HG03025 (cell line): ENCODE data around the gene MRTFA.

Experiments used
- ATAC-seq: cut with Tn5 transposase; IDR thresholded peaks from one replicate; pipeline ENCODE4 v1.9.1; 2021; ENCODE audit warnings: mild to moderate bottlenecking, moderate library complexity; ENCODE audit not compliant: unreplicated experiment, low FRiP score

The MRTFA gene

DNA sequence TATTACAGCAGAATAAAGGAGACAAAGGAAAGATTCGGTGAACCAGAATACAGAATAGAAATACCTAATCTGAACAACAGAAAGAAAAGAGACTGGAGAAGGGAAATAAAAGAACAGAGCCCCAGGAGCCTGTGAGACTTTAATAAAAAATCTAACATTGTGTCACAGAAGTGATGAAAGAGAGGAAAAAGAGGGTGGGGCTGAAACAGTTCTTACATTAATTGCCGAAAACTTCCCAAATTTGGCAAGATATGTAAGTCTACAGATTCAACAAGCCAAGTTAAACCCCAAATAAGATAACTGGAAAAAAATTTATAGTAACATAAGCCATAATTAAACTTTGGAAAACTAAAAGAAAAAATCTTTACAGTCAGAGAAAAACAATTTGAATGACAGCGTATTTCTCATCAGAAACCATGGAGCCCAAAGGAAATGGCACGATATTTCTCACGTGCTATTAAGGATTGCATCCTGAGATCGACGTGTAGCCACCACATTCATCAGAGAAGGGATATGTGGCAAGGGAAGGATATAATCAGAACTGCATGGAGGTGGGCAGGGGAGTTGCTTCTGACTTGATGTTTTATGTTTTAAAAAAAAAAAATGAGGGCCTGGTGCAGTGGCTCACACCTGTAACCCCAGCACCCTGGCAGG is 192.2 kb downstream of the MRTFA start:
- ATAC-seq = no peak

DNA sequence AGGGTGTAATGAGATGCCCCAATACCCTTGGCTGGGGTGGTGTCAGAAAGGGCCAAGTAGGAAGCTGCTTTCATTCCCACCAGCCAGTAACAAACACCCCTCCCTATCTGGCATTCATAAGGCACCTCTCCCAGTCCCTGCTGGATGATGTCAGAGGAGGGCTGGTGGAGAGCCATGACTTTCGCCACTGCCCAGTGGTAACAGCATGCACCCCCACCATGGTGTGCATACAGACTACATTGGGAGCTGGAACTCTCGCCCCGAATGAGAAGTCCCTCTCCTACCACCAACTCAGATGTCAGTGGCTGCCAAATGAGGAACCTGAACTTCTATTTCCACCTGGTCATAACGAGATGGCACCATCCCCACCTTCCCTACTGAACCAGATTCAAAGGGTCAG is 192.8 kb downstream of the MRTFA start:
- no peak for ATAC-seq

DNA sequence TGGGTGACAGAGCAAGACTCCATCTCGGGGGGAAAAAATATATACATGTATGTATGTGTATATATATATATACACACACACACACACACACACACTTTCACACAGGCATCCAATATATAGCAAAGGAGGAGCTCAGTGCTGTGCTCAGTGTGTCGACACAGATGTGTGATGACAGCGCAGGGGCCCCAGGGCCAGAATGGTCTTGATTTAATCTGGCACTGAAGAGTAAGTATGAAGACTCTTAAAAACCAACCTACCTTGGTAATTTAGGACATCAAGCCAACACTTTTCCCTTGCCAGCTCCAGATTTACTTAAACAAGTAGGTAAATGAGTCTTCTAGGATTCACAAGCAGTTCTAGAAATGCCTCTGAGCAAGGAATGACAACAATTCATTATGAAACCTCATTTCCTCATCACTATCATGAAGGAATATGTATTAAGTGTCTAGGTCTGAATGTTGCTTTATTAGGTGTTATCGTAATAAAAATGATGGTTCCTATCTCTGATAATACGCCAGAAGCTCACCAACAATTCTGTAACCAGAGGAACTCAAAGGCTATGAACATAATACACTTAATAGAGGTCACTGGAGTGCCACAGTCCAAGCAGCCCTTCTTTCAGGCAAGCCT is 194.6 kb downstream of the MRTFA start:
- ATAC-seq = no peak

DNA sequence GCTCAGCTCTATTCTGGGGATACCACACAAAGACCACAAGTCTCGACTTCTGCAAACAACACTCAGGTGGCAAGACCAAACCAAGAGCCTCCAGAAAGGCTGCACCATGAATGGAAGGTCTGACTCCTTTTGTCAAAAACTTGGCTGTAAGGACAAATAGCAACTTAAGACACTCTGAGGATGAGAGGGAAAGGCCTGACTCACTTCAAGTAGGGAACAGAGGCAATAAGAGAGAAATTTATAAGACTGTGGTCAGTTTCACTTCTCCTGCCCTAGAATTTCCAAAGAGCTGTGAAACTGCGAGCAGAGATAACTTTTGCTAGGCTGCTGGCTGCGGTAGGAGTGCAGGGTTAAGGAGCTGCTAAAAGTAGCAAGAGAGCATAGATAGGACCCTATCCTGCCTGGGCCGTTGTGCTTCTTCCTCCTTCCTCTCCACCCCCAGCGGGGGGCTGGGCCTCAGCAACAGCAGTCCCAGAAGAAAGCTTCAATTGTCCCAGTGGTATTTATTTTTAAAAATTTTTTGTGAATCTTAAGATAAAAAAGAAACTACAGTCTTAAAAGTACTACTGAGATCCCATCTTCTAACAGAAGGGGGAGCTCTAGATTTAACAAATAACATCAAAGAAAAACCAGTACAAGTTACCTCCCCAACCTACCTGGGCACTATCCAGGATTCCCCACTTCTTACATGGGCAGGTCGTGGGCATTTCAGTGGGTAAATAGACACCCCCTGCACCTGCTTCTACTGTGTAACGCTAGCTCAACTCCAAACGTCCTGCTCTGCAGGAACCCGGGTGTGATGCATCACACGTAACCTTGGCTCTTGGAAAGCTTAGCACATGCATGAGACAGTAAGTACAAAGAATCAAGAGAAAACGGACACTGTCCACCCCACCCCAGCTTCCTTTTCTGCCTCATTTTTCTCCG is 199.8 kb downstream of the MRTFA start:
- peak; percentile 64 for ATAC-seq

DNA sequence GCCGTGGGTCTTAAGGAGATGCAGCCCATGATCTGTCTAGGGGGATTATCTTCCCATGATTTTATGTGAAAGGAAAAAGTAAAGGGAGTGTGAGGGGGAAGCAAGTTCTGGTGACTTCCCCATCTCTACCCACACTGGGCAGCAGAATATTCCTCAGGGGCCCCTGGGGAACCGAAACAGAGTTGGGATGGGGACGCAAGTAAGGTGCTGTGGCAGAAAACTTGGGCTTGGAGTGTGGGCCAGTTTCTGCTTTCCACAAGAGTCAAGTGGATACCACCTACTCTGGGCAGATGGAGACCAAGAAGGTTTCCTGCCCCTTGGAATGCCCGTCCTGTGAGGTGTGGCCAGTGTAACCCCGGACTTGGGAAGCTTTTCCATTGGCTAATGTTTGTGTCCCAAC is 201.8 kb downstream of the MRTFA start:
- ATAC-seq = no peak

DNA sequence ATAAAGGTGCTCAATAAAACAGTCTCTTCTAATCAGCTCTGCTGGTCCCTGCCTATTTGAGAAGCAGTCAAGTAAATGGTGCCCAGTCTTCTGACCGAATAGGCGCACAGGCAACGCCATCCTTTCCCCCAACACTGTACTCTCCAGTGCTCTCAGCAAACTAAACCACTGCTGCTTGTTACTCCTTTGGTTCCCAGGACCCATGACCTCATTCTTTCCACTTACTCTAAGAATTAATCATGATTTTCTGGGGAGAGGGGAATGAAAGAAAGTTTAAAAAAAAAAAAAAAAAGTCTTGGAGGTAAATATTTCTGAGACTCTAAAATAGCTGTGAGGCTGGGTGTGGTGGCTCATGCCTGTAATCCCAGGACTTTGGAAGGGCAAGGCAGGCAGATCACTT is 202.4 kb downstream of the MRTFA start:
- ATAC-seq = no peak

DNA sequence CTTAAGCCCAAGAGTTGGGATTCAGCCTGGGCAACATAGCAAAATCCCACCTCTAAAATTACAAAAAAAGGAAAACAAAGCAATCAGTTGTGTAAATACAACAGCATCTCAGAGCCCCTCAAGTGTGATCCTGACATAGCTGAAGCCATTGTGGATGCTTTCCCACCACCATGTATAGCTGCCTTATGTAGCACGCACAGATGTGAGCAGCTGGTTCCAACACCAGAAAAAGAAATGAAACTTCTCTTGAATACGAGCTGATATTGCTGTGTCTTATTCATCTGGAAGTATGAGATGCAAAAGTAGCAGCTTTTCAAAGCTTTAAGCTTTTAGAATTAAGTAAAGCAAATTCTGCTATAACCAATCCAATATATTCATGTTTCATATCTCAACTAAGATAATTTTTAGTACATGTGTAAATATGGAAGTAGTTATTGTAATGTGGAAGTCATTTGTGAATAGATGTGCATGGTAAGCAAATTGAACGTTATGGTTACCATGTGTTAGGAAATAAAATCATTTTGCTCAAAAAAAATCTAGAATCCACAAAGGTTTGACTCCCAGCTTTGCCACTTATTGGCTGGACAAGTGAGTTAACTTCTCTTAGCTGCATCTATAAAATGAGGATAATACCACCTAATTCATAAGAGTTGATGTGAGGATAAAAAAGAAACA is 203.0 kb downstream of the MRTFA start:
- ATAC-seq = no peak

DNA sequence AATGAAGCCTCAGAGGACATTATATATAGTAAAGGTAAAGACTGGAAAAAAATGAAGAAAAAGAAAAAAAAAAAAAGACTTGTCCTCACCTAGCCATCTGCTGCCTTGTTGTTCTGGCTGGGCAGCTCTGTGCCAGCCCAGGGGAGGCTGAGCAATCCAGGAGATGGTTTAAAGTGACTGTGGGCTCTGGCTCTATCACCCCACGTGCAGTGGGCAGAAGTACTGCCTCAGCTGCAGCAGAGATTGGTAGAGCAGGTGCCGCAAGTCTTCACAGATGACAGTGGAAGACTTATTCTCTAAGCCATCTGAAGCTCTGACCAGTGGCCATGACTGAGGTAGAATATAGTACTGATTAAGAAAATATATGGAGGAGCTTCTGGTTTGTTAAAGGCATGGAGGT is 203.9 kb downstream of the MRTFA start:
- ATAC-seq = no peak

DNA sequence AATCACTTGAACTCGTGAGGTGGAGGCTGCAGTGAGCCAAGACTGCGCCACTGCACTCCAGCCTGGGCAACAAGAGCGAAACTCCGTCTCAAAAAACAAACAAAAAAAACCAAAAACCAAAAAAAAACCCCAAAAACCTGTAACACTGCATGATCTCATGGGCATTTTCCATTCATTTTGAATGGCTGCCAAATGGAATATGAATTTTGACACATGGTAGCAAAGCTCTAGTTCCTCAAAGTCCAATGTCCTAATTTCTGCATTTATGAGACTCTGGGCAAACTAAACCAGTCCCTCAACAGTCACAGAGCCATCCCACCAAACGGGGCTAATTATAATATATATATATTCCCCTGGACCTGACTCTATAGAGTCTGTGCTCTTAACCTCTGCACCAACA is 204.4 kb downstream of the MRTFA start:
- ATAC-seq = no peak

DNA sequence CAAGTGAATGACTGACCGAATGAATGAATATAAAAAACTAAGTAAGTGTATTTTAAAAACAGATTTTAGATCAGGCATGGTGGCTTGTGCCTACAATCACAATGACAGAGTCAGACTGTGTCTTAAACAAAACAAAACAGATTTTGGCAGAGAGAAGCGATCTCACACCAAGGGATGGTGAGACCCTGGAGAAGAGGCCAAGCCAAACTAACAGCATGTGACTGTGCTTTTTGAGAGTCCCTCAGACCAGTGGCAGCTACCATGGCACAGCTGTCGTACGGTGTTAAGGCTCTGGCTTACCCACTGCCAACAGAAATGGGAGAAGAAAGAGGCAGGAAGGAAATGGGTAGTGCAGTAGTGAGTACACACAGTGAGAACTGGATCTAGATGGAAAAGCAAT is 205.5 kb downstream of the MRTFA start:
- ATAC-seq = no peak

DNA sequence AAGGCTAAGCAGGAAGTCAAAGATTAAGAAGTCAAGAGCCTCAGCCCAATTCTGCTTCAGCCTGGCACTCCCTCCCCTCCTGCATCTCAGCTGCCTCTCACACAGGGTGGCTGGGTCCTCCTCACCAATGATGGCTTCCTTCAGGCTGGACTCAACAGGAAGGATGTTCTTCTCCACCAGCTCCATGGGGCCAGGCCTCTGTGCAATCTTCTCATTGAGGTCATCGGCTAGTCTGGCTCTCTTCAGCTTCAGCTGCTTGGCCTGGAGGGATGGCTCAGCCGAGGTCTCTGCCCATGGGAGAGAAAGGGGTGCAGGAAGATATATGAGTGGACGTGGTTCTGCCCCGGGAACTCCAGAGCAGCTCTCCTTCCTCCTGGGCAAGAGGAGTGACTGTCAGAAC is 207.0 kb downstream of the MRTFA start:
- no peak for ATAC-seq

DNA sequence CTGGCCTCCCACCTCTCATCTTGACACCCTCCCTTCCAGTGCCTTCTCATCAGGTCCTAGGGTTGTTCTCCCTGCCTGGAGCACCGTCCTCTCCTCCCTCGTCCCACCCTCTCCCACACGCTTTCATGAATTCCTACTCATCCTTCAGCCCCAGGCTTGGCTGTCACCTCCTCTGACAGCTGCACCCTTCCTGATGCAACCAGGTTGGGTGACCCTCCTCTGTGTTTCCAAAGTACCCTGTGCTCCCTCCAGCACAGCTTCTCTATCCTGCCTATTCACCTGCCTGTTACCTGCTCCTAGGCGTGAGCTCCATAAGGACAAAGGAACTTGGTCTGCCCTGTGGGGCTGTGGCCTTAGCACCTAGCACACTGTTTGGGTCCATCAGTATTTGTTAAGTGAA is 207.7 kb downstream of the MRTFA start:
- no peak for ATAC-seq

DNA sequence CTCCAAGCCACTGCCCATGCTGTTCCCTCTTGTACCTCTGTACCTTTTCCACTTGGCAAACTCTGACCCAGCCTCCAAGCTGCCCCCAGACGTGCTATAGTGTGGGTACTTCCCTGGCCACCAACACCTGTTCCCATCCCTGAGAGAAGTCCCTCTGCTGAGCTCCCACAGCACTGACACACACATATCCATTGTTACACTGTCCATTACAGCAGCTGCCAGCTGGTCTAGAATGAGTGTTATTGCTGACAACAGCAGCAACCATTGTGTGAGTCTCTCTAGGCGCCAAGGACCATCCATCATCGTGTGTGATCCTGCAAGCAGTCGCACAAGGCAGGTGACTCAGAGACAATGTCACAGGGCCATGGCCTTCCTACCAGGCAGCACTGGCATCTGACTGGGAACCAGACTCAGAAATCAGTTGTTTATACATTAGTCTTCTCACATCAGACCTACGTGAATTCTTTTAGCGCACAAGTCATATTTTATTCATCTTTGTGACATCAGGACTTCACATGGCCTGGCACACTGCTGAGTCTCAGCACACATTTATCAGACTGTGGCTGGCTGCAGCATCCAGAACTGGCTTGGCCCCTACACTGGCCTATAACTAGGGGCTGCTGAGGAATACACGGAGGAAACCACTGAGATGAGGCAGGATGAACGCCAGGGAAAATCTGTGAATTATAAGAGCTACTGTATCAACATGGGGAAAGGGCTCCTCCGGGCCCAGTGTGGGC is 209.8 kb downstream of the MRTFA start:
- ATAC-seq = no peak

DNA sequence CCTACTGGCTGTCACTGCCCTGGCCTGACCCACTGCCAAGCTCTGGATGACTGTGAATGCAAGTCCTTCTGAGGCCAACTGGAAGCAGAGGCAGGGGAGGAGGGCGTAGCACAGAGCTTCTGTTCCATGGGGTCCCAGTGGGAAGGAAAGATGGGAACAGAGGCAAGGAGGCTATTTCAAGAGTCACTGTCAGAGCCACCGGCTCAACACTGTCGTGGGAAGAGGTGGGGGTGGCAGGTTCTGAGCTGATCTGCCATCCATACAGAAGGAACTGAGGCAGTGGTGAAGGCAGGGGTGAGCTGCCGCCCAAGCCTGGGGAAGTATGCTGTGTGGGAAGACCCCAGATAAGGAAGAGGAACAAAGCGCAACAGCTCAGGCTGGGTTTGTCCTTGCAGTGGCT is 211.4 kb downstream of the MRTFA start:
- ATAC-seq = no peak

DNA sequence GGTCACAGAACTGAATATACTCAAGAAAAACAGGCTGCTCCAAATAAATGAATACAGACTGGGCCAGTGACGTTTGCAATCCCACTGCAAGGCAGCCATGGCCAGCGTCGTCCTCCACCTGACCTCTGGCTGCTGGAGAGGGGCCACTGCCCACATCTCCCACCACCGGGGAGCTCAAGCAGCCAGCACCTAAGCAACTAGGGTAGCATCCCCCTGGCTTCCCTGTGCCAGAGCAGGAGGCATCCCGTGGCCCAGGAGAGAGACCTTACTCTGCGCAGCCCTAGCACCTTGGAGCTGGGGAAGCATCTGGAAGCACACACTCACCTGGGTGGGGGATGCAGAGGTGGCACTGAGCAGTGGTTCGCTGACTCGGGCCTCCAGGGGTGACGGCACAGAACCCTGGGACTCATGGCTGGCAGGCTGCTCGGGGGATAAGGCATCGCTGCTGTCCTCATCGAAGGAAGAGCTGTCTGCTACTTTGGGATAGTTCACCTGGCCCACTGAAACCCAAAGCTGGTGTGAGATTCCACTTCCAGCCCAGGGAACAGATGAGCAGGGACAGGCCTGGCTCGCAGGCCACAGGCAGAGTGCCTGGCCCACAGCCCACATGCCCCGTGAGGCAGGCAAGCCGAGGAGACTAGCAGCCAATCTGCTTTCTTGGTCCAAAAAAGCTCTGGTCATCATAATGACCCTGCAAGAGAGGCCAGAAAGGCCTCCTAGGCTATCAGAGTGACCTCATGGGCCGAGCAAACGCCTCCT is 212.5 kb downstream of the MRTFA start:
- ATAC-seq = no peak

DNA sequence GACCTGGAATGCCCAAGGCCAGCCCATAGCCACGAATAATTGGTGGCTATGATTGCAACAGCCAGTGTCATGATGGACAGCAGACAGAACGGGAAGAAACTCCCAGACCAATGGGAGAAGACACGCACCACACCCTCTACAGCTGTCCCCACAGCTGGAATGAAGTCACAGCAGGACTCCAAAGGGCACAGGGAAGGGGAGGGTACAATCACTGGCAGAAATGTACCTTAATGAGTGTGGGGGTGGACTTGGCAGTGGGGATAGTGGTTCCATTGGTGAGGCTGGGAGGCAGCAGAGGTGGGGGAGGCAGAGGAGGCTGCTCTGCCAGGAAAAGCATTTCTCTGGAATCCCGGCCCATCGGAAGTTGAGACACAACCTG is 213.2 kb downstream of the MRTFA start:
- ATAC-seq = no peak

DNA sequence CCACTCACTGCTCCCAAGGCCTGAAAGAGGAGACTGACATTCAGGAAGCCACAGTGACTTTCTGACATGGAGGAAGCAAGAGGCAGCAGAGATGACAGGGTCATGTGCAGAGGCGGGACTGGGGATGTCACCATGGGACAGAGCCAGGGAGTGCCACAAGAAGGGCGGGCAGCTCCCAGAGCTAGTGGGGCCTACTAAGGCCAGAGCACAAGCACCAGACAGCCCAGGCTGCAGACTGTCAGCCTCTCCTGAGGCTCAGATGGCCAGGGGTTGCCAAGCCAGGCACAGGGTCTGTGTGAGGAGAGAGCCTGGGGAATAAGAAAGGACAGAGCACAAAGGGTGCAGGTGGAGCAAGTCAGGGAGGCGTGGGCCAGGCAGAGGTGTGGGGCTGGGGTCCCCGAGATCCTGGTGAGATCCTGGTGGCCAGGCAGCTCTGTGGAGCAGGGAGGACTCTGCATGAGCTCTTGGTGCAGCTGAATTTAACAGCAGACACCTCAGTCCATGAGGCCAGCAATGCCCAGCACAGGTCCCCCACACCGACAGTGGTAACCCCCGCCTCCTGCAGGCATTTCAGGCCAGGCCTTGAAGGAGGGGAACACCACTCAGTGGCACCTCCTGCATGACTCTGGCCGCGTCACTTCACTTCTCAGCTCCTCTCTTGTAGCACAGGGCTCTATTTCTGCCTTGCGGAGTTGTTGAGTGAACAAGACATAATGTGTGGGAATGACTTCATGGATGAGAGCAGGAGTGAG is 213.8 kb downstream of the MRTFA start:
- ATAC-seq = no peak

DNA sequence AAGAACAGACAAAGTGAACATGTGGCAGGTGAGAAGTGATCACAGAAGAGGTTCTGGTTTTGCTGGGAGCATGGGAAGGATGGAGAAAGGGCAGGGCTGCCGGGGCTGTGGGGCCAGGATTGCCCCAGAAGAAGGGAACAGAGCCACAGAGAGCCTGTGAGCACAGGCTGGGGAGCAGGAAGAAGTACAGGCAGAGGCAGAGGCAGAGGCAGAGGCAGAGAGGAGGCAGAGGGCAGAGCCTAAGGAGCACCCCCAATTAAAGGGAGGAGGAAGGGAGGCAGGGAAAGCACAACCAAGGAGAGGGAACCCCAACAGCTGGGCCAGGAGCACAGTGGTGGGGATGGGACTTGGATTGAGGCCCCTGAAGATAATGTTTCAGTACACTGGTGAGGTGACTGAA is 214.6 kb downstream of the MRTFA start:
- no peak for ATAC-seq

DNA sequence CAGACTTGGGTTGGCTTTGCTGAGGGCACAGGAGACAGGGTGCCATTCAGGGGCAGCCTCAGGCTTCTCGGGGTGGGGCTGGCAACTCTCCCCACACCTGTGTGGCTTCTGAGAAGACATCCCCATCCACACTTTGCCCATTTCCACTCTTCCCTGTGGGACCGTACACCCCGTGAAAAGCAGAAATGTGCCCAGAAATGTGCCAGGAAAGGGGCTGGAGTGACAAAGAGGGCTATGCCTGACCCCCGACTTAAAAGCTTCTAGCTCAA is 215.5 kb downstream of the MRTFA start:
- no peak for ATAC-seq
